Osteocyte (in vitro differentiated cells): ENCODE data around the gene CNNM2. TPM values are rescaled to one million over a fixed set of nuclear protein-coding genes. Genes with fewer than 3 reads are reported as not detected.

Experiments
- DNase-seq: peaks from one replicate; pipeline ENCODE4 v3.0.0; 2021; ENCODE audit warnings: mixed read lengths; ENCODE audit not compliant: unreplicated experiment; ENCODE audit errors: extremely low spot score
- H3K27ac Mint-ChIP-seq: one replicate; pipeline ENCODE4 v1.8.0; 2021; ENCODE audit warnings: mild to moderate bottlenecking, mixed read lengths; ENCODE audit not compliant: unreplicated experiment
- H3K27me3 Mint-ChIP-seq: one replicate; pipeline ENCODE4 v1.8.0; 2021; ENCODE audit warnings: mixed read lengths; ENCODE audit not compliant: unreplicated experiment
- H3K36me3 Mint-ChIP-seq: one replicate; pipeline ENCODE4 v1.8.0; 2021; ENCODE audit warnings: mixed read lengths; ENCODE audit not compliant: unreplicated experiment
- H3K4me1 Mint-ChIP-seq: one replicate; pipeline ENCODE4 v1.8.0; 2021; ENCODE audit warnings: mixed read lengths; ENCODE audit not compliant: unreplicated experiment
- H3K4me3 Mint-ChIP-seq: one replicate; pipeline ENCODE4 v1.8.0; 2021; ENCODE audit warnings: mild to moderate bottlenecking, moderate library complexity, mixed read lengths; ENCODE audit not compliant: unreplicated experiment
- H3K9me3 Mint-ChIP-seq: one replicate; pipeline ENCODE4 v1.8.0; 2021; ENCODE audit warnings: mixed read lengths; ENCODE audit not compliant: unreplicated experiment
- total RNA-seq: library from RNA; stranded (reverse); gene quantifications from 2 replicates; pipeline ENCODE4 v1.2.1, GENCODE V29; 2021
- TF ChIP-seq, protein P1 (sequence below): fragments of 200-600 bp; sonication (generic); IDR thresholded peaks from 2 replicates; pipeline ENCODE4 v1.5.0; 2021; ENCODE audit warnings: antibody characterized with exemption, mild to moderate bottlenecking, moderate library complexity

The CNNM2 gene
- total RNA-seq, 1 donor from 2014 or later, result 11.7 TPM

DNA sequence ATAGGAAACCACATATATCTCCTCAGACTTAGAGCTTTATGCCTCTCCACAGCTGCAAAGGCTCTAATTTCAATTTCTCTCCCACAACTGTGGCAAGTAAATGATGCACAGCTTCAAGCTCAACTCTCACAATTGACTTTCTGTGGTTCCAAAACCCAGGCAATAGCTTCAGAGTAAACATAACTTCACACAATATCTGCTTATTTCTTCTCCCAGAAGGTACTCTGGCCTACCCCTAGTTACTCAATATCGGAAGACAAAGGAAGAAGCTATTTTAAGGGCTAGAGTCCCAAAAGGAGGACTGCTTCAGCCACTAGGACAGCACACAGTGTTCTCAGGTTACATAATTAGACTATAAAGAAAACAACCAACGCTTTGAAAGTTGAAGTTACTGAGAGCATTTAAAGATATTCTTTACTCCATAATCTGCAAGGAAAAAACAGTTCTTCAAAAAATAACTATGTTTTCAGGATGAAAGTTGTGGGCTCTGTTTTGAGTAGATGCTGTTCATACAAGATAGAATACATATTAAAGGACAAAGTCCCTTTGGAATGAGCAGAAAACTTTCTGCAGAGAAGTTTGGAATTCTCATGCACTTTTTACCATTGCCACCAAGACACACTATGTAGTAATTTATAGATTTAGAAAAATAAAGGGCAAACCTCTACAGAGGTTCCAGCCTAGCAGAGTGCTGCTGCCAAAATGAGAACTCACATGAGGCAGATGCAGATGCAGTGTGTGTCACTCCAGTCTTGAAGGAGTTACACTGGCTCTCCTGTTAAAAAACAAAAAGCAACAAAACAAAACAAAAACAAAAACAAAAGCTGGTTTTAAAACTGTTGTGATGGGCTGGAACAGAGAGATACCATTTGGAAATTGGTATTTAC lies 193.2 kb downstream of the CNNM2 start:
- H3K27ac Mint-ChIP-seq, result peak overlapping the region; percentile 66
- TF ChIP-seq, protein P1, sequence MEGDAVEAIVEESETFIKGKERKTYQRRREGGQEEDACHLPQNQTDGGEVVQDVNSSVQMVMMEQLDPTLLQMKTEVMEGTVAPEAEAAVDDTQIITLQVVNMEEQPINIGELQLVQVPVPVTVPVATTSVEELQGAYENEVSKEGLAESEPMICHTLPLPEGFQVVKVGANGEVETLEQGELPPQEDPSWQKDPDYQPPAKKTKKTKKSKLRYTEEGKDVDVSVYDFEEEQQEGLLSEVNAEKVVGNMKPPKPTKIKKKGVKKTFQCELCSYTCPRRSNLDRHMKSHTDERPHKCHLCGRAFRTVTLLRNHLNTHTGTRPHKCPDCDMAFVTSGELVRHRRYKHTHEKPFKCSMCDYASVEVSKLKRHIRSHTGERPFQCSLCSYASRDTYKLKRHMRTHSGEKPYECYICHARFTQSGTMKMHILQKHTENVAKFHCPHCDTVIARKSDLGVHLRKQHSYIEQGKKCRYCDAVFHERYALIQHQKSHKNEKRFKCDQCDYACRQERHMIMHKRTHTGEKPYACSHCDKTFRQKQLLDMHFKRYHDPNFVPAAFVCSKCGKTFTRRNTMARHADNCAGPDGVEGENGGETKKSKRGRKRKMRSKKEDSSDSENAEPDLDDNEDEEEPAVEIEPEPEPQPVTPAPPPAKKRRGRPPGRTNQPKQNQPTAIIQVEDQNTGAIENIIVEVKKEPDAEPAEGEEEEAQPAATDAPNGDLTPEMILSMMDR, result no peak
- no peaks in the 10 kb centered on the region for H3K9me3 Mint-ChIP-seq
- H3K36me3 Mint-ChIP-seq, result peaks cover 16% of the 10 kb centered on the region
- H3K4me3 Mint-ChIP-seq, result no peak overlapping the region
- no peak for DNase-seq
- peaks cover 20% of the 10 kb centered on the region for H3K4me1 Mint-ChIP-seq
- no peaks in the 10 kb centered on the region for H3K27me3 Mint-ChIP-seq

DNA sequence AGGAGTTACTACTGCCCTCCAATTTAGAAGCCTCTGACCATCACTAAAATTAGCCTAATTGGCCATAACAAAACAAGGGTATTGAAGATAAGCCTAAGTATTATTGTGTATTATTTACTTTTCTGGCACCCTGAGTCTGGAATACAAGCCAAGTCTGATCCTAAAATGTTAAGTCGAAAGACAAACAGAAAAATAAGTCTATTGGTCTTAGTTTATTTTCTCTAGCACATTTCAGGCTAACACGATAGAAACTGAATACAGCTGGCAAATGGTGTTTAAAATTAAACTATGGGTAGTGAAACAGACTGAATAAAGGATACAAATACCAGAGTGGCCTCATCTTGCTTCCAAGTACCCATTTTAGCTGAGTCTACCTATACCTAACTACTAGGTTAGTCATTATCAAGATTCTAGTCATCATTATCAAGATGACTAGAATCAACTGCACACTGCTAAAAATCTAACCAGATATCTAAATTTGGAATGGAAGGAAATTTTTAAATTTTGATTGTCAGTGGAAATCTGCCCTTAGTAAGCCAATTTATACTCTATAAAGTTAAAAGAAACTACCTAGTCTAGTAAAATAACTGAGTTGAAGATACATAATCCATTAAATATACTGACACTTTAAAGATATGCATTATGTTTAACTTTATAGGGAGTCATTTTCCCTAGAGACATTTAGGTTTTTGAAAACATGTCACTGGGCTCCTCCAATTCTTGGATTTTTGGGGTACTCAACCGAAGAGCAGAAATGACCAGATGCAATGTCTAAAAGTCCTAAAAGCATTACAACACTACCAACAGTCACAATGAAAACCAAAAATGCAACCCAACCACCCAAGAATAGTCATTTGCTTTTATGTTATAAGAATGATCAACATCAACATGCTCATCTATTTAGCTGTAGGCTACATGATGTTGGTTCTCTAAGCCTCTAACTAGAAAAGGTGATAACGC lies 194.1 kb downstream of the CNNM2 start:
- no peaks in the 10 kb centered on the region for H3K27me3 Mint-ChIP-seq
- no peak for DNase-seq
- TF ChIP-seq, protein P1, result no peak
- peaks cover 11% of the 10 kb centered on the region for H3K36me3 Mint-ChIP-seq
- H3K9me3 Mint-ChIP-seq, result no peaks in the 10 kb centered on the region
- no peak overlapping the region for H3K4me3 Mint-ChIP-seq
- peak overlapping the region; percentile 66 for H3K27ac Mint-ChIP-seq
- peaks cover 22% of the 10 kb centered on the region for H3K4me1 Mint-ChIP-seq

- Mint-ChIP-seq H3K27ac (no peak overlapping the region), H3K27me3 (no peaks in the 10 kb centered on the region)
- peak; percentile 42 for DNase-seq
Measured at GRCh38 chr10:103114876-103115275, 196.8 kb downstream of the CNNM2 start.

GRCh38 chr10:103117247-103117646 lies 199.2 kb downstream of the CNNM2 start:
- H3K27me3 Mint-ChIP-seq, result no peaks in the 10 kb centered on the region
- TF ChIP-seq, protein P1, result no peak
- no peak for DNase-seq

More at GRCh38 chr10:103114876-103115275, 196.8 kb downstream of the CNNM2 start:
- no peaks in the 10 kb centered on the region for H3K9me3 Mint-ChIP-seq
- TF ChIP-seq, protein P1, result no peak
- H3K4me3 Mint-ChIP-seq, result no peak overlapping the region
- peaks cover 6% of the 10 kb centered on the region for H3K36me3 Mint-ChIP-seq
- peaks cover 22% of the 10 kb centered on the region for H3K4me1 Mint-ChIP-seq

More at GRCh38 chr10:103117247-103117646, 199.2 kb downstream of the CNNM2 start:
- peaks cover 4% of the 10 kb centered on the region for H3K36me3 Mint-ChIP-seq
- no peak overlapping the region for H3K4me3 Mint-ChIP-seq
- H3K9me3 Mint-ChIP-seq, result no peaks in the 10 kb centered on the region
- no peak overlapping the region for H3K27ac Mint-ChIP-seq
- peaks cover 15% of the 10 kb centered on the region for H3K4me1 Mint-ChIP-seq
